ENCODE data around the gene INKA2.

Gene INKA2
- 1.1 to 3.4 (median 1.7) reads per million in 3 experiments for total RNA-seq

DNA sequence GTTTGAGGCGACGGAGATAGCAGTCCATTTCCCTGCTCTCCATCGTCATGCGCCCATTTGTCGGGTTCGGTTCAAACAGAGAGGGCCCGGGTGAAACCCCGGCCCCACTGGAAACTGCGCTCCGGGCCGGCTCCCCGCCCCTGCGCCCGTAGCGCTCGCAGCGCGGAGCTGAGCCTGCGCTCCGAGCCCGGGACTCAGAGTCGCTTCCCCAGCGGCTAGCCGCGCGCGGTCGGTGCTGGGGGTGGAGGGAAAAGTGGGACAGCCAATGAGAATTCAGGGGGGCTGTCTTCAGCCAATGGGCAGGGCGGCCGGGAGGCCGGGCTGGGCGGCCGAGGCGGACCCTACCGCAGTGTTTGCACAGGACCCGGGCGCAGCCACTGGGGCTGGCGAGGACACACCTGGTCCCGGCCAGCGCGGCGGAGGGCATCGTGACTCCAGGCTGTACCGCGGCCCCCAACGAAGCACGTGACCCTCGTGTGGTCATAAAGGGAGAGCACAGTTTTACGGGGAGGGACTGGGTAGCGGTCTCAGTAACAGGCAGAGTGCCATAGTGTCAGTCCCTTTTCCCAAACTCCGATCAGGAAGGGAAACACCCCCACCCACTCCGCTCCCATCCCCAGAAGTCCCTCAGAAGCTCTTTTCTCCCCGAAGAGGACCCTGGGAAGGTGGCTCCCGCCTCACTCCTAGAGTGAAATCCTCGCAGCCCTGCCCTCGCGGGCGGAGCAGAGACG is at the start of gene INKA2:
Gene INKA2, minus strand, starts transcription at position 202 of the 731 bp plus-strand sequence. Its CDS starts 153 bp downstream, at position 49.
- DNase-seq = peak; percentile 46

DNA sequence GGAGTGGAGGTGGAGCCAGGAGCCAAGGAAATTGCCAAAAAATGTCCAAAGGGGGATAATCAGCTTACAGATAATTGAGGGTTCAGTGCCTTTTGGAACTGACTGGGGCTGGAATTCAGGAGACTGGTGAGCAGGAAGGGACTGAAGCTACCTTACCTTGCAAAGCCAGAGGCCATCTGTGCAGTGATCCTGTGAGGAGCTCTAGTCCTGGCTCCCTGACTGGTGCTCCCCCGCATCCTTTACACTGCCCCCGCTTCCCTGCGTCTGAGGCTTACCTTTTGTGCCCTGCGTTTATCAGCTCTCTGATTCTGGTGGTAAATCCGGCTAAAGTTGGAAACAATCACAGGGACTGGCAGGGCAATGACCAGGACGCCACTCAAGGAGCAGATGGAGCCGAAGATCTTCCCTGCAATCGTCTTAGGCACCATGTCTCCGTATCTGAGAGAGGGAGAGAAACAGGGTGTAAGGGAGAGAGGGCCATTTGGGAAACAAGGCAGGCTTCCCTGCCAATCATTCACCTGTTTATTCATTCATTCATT is 47.5 kb upstream of the INKA2 start:
- DNase-seq = no peak

DNA sequence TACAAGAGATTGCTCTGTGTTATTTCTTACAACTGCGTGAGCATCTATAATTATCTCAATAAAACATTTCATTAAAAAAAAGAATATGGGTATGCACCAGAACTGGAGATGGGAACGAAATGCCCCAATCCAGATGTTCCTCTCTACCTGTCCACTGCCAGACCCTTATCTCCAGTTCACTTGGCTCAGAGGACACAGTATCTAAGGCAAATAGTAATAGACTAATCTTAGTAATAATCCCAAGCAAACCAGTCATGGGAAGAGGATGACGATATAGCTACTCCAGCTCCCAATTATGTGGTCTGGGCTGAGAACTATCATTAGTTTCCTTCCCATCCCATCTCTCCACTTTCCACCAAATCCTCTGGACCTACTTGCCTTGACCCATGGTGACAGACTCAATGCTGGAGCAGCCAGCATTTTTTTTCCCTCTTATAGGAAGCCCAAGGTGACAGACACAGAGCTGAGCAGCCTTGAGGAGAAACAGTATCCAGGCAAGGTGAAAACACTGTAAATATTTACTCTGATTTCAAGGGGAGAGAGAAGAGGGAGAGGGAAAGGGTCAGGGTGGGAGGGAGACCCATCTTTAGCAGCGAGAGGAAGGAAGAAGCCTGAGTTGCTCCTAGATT is 45.2 kb upstream of the INKA2 start:
- DNase-seq = no peak

DNA sequence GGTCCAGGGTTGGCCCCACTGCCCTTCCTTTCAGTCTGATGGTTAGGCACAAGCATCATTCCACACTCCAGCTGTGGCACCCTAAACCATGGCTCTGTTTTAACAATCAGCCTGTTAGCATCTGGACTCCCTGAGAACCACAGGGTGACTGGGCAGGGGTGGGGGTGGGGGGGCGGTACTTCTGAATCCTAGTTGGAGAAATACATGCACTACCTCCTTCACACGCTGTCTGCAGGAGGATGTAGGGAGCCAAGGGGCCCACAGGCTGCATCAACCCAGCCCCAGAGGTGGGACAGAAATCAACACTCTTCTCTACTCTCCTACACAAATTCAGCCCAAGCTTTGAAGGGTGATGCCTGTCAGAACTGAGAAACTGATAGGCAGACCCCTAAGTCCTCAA is 40.4 kb upstream of the INKA2 start:
- DNase-seq = no peak

DNA sequence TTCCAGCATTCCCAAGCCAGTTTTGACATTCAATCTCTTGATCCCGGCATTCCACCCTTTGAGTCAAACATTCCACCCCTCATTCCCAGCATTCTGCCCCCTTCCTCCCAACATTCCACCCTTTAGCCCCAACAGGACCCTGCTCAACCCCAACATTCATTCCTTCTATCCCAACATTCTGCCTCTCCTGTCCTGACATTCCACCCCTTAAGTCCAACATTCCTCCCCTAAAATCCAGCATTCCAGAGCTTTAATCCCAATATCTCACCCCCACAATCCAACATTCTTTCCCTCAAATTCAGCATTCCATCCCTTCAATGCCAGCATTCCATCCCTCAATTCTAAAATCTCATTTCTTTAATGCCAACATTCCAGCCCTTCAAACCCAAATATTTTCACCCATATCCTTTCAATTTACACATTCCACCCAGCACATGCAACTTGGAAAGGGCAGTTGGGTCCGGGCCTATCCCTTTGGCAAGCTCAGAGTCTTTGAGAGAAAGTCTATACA is 39.4 kb upstream of the INKA2 start:
- no peak for DNase-seq

DNA sequence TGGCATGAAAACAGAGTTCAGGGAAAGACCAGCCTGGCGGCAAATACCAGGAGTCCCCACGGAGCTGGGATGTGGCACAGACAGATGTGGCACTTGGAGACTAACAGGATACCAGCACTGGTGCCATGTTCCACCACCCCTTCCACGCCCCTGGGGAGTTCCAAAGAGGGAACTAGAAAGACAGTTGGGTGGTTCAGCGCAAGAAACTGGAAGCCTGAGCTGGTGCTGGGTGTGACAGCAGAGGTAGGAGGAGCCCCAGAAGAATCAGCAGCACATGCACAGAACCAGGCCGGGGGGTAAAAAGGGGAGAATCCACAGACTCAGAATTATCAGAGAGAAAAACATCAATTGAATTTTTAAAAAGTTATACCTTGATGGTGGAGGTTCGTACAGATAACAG is 38.9 kb upstream of the INKA2 start:
- DNase-seq = no peak

DNA sequence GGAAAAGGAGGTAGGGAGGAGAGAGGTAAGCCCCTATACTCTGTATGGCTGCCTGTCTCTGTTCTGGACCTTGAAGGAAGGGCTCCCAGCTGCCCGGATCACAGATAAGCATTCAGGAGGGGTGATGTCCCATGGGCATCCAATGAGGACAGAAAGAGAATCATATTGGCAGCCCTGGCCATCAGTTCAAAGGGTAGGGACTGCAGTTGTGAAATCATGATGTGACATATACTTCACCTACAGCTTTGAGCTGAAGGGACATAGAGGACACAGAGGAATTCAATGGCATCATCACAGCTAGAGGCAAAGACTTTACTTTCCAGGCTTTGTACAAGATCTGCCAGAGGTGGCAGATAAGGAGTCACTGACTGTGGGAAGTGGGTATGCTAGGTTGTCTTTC is 38.1 kb upstream of the INKA2 start:
- DNase-seq = no peak

DNA sequence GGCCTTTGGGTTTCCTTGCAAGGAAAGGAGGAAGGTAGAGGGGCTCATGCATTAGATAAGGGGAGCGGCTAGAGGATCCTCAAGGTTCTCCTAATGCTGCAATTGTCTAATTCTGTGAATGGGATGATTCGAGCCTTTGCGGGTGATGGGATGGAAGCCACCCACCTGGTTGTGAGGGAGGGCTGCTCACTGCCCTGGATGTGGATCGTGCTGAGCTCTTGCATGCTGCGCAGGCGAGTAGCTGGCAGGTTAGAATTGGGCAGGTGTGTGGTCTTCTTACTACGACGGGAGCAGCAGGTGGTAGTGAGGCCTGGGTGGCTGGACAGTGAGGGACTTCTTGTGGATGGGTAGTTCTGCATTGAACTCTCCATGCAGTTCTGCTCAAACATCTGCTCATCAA is 37.7 kb upstream of the INKA2 start:
- DNase-seq = no peak

DNA sequence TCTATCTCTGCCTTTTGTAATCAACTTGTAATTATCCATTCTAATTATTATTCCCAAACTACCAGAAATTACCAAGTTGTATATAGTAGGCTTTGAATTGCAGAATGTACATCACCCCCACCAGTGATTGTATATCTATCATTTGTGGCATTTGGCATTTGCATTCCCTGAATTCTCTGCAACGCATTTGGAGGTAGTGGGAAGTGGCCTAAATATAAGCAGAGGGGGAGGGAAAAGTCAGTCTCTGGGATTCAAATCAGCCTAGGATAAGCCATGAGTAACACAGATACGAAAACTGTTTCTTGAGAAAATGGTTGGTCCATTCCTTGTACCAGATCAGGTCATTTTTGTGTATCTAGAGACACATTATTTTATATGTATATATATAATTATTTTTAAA is 37.2 kb upstream of the INKA2 start:
- DNase-seq = no peak

DNA sequence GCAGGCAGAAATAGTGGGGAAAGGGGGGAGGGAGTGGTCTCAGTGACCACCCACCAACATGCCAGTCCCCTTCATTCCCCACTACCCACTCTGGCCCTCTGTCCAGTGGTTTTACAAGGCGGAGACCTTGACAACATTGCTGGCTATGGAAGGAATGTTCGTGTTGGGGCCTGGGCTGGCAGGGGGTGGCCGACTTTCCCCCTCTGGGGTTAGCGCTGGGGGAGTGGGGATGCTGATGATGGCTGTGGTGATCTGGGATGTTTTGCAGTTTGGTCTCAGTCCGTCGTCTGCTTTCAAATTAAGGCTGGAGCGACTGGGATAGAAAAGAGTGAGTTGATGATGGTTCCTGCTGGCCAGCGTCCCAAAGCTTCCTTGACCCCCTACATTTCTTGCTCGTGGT is 36.8 kb upstream of the INKA2 start:
- no peak for DNase-seq

DNA sequence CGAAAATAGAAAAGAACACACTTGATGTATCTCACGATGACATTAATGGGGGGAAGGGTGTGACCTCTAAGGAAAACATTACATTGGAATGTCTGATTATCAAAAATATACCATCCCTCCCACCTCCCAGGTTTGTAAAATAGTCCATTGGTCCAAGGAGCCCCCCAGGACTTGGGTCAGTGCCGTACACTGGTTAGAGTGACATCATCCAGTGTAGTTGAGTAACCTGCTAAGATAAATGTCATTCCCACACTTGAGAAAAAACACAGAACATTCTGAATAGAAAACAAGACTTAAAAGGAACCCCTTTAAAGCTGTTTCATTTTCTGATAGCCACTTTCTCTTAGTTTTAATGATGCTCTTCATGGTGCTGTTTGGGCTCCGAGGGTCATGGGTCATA is 31.7 kb upstream of the INKA2 start:
- DNase-seq = no peak

DNA sequence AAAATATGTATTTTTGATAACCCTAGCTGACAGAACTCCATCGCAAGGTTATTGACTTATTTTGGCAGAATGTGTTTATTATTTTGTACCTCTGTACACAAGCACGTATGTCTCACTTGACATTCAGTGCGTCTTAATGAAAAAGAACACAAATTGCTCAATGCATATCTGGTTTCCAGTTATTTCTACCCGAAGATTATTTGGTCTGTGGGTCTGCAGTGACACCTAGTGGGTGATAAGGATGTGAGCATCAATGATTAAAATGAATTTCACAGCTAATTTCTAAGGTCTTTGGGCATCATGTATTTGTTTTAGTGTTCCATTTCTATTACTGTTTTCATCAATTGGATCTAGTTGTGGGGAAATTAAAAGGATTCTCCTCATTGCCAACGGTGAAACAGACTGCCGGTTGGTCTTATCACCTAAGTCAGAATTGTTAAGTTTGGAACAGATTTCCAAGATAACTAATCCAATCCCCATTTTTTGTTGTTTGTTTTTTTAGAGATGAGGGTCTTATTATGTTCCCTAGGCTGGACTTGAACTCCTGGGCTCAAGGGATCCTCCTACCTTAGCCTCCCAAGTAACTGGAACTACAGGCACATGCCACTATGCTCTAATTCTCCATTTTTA is 30.4 kb upstream of the INKA2 start:
- DNase-seq = peak; percentile 52

DNA sequence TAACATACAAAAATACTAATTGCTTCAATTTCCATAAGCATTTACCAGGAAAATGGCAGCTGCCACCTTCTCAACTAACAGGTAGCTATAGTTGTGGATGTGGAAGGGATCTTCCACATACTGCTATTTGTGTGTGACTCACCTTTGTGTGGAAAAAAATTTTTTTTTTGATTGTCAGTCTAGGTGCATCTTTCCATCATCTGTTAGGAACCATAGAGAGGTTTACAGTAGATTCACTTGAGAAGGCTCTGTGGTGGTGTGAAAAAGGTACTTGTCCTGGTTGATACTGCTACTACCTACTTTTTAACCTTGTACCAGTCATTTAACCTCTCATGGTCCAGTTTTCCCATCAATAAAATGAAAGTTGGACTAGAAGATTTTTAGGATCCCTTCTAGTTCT is 29.4 kb upstream of the INKA2 start:
- no peak for DNase-seq

DNA sequence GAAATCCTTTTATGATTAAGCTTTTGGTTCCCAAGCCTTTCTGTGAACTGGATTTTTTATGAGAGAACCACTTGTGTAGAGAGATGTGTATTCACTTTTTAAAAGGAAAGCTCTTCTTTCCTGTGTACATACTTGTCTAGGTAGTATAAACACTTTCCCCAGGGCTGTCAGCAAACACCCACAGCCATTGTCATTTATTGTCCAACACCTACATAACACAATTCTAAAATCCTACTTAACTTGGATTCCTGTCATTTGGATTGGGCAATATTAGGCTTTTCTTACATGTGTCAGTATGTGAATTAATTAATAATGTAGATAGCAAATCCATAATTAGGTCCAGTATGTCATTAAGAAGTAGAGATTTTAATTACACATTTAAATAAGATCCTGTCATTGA is 28.8 kb upstream of the INKA2 start:
- DNase-seq = no peak

DNA sequence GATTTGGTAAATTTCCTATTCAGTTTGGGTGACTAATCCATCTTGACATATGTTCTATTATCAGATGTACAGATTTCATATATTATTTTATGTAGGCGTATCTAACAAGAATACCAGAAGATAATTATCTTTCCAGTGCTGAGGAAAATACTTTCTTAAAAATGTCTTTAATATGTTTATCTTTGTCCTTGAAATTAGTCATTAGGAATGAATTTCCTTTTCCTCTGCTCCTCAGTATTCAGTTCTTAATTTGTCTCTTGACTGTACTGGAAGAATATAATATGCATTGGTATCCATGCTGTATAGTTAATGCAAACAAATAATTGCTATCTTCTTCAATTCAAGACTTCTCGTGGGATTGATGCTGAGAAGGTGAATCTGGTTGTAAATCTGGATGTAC is 23.1 kb upstream of the INKA2 start:
- no peak for DNase-seq

DNA sequence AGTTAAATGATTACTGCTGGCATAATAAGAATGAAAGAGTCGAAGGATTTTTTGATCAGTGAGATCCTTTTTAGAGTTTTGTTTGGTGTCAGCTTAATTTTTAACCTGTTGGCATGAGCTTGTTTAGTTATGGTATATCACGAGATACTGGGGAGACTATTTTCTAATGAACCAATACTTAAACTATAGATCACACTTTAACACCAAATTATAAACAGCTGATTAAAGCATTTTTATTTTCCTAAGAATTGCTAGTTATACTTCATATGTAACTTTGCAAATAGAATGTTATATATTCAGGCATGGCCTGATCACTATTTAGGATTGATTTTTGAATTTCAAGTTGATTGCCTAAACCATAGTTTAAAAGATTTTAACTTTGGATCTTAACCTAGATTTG is 22.5 kb upstream of the INKA2 start:
- no peak for DNase-seq

DNA sequence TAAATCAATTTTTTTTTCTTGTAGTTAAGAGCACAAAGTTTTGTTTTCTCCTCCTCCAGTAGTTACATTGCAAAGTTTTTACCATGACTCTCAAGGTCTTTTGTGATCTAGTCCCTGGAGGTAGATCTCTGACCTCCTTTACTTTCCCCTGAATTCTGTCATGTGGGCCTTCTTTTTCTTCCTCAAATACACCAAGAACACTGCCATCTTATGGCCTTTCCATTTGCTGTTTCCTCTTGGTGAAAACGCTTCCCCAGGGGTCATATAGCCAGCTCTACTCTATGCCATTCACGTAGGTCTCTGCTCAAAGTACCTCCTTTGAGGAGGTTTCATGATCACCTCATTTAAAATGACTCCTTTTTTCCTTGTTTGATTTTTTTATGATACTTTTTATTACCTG is 19.2 kb upstream of the INKA2 start:
- no peak for DNase-seq

DNA sequence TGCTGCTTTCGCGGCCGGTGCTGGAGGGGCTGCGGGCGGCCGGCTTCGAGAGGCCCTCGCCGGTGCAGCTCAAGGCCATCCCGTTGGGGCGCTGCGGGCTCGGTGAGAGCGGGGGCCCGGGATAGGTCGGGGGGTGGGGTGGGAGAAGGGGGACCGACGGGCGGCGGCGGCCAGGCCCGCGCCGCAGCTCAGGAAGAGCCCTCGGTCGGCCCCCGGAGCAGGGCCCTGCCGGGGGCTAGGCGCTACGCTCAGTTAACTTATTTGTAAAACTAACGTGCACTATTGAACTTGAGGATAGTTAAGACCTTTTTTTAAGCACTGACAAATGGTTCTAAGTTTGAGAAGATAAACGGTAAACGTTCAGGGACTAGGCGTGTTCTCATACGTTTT is 16.9 kb upstream of the INKA2 start:
- no peak for DNase-seq

DNA sequence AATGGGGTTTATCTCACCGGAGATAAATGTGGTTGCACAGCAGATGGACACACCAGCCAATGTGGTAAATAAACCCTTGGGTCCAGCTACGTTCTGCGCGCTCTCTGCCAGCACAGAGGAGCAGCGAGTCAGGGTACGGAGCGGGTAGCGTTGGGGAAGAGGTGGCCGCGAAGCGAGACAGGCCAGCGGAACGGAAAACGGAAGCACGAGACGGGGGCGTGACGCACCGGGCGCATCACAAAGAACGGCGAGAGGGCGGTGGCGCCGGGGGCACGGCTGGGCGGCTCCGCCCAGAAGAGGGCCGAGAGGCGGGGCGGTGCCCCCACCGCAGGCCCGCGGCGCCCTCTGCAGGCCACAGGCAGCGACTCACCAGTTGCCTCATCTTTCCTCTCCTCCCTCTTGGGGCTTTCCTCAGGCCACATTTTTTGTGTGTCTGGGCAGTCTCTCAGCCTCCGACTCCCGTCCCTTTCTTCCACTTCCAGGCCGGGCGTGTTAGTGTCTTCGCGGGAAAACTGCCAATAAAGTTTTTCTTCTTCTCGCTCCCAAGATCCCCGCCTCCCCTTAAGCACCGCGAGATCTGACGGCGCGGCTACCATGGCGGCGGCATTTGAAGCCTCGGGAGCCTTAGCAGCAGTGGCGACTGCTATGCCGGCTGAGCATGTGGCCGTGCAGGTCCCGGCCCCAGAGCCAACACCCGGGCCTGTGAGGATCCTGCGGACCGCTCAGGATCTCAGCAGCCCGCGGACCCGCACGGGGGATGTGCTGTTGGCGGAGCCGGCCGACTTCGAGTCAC is 16.3 kb upstream of the INKA2 start, which contains the start of gene DDX20:
Gene DDX20, plus strand, starts transcription at position 571 of the 793 bp plus-strand sequence. Its CDS starts 24 bp downstream, at position 595.
- peak; percentile 95 for DNase-seq

DNA sequence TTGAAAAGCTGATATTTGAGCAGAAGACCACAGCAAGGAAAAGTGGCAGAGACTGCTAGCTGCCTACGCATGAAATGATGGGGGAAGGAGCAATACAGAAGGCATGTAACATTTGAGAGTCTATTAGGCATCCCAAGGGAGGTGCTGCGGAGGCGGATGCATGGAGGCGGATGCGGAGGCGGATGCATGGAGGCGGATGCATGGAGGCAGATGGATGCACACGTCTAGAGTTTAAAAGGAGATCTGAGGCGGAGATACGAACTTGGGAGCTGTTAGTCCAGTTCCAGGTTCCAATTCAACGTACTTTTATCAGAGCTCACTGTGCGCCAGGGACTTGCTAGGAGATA is 15.8 kb upstream of the INKA2 start:
- DNase-seq = no peak

DNA sequence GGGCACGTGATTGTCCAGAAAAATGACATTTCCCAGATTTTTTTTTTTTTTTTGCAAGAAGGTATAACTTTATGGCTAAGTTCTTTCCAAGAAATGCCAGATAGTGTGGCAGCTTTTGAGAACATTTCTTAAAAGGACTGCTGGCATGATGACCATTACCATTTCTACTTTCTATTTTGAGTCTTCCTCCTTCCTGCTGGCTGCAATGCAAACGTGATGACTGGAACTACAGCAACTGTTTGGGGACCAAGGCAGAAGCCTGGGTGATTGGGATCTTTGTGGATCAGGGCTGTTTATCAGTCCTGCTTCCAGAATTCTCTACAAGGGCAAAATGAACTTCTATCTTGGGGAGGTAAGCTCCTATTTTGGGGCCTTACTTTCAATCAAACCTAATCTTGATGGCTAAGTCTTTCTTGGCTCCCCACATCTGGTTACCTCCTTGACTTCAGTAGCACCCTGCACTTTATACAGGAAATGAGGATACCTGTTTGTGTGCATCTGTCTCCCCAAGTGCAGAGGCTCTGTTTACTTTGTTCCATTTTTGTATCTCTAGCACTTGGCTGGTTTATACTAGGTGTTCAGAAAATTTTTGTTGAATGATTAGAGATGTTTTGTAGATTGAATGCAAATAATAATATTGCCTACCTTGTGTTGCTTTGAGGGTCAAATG is 12.8 kb upstream of the INKA2 start:
- no peak for DNase-seq

DNA sequence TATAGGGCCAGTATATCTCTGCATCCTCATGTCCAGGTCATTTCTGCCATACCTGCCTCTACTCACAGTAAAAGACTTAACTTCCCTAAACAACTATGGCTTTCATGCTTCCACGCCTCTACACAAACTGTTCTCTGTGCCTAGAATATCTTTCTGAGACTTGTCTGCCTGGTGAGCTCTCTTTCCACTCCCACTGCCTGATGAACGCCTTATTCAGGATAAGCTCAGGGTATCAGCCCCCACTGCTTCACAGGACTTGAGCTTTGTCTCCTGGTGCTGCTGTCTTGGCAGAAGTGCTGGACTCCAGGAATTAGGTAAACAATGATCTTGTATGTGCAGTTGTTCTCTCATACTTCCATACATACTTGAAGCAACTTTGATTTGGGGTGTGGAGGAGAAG is 11.7 kb upstream of the INKA2 start:
- no peak for DNase-seq
